Progenitor cell of endocrine pancreas (in vitro differentiated cells): ENCODE results near the gene FAM114A1. TPM values are rescaled to one million over a fixed set of nuclear protein-coding genes. Genes with fewer than 3 reads are reported as not detected.
A peak's percentile ranks its signal among the peaks of the same experiment; 100 is the strongest.

Source experiments
- DNase-seq: peaks from one replicate; pipeline ENCODE4 v3.0.0; 2021; ENCODE audit warnings: low spot score; ENCODE audit not compliant: unreplicated experiment
- H3K27ac Mint-ChIP-seq: 2 replicates; pipeline ENCODE4 v1.8.0; 2021; ENCODE audit warnings: mild to moderate bottlenecking, moderate library complexity, mixed read lengths
- H3K27me3 Mint-ChIP-seq: 2 replicates; pipeline ENCODE4 v1.8.0; 2021; ENCODE audit warnings: mixed read lengths
- H3K36me3 Mint-ChIP-seq: 2 replicates; pipeline ENCODE4 v1.8.0; 2022; ENCODE audit warnings: mixed read lengths; ENCODE audit not compliant: insufficient read depth
- H3K4me1 Mint-ChIP-seq: 2 replicates; pipeline ENCODE4 v1.8.0; 2021; ENCODE audit warnings: low read depth, mixed read lengths
- H3K4me3 Mint-ChIP-seq: 2 replicates; pipeline ENCODE4 v1.8.0; 2021; ENCODE audit warnings: low read depth, mild to moderate bottlenecking, moderate library complexity, mixed read lengths
- H3K9me3 Mint-ChIP-seq: 2 replicates; pipeline ENCODE4 v1.8.0; 2021; ENCODE audit warnings: low read depth, mixed read lengths
- CTCF ChIP-seq: fragments of 200-600 bp; sonication (generic); IDR thresholded peaks from one replicate; pipeline ENCODE4 v1.5.0; 2021; ENCODE audit warnings: antibody characterized with exemption, mild to moderate bottlenecking; ENCODE audit not compliant: unreplicated experiment
- total RNA-seq: library from RNA; stranded (reverse); gene quantifications from 2 replicates; pipeline ENCODE4 v1.2.1, GENCODE V29; 2021

The FAM114A1 gene
- total RNA-seq, 1 donor from 2014 or later = 32.6 TPM

GRCh38 chr4:38857354-38858096 is 10.1 kb upstream of the FAM114A1 start:
- Mint-ChIP-seq H3K4me1 (peaks cover 13% of the 10 kb centered on the region), H3K9me3 (no peaks in the 10 kb centered on the region), H3K27ac (no peak overlapping the region), H3K4me3 (no peak overlapping the region), H3K36me3 (no peaks in the 10 kb centered on the region), H3K27me3 (peaks cover 4% of the 10 kb centered on the region)
- DNase-seq = no peak
- no peak for TF ChIP-seq CTCF

GRCh38 chr4:38858097-38858420 is 9.5 kb upstream of the FAM114A1 start:
- no peak overlapping the region for H3K27ac Mint-ChIP-seq
- H3K27me3 Mint-ChIP-seq = peaks cover 7% of the 10 kb centered on the region
- H3K4me3 Mint-ChIP-seq = no peak overlapping the region

GRCh38 chr4:38859501-38859900 is 8.1 kb upstream of the FAM114A1 start:
- no peak overlapping the region for H3K27ac Mint-ChIP-seq
- TF ChIP-seq CTCF = no peak

More at GRCh38 chr4:38858097-38858420, 9.5 kb upstream of the FAM114A1 start:
- Mint-ChIP-seq H3K36me3 (no peaks in the 10 kb centered on the region), H3K4me1 (peaks cover 13% of the 10 kb centered on the region), H3K9me3 (no peaks in the 10 kb centered on the region)
- no peak for TF ChIP-seq CTCF
- DNase-seq = no peak

GRCh38 chr4:38860788-38861424 is 6.7 kb upstream of the FAM114A1 start:
- peak; percentile 12 for DNase-seq
- peaks cover 17% of the 10 kb centered on the region for H3K4me1 Mint-ChIP-seq
- H3K36me3 Mint-ChIP-seq = no peaks in the 10 kb centered on the region
- no peak overlapping the region for H3K27ac Mint-ChIP-seq
- TF ChIP-seq CTCF = peak; percentile 75
- H3K9me3 Mint-ChIP-seq = no peaks in the 10 kb centered on the region
- peaks cover 14% of the 10 kb centered on the region for H3K27me3 Mint-ChIP-seq
- no peak overlapping the region for H3K4me3 Mint-ChIP-seq

More at GRCh38 chr4:38859501-38859900, 8.1 kb upstream of the FAM114A1 start:
- peaks cover 14% of the 10 kb centered on the region for H3K27me3 Mint-ChIP-seq
- H3K36me3 Mint-ChIP-seq = no peaks in the 10 kb centered on the region
- peaks cover 13% of the 10 kb centered on the region for H3K4me1 Mint-ChIP-seq
- H3K4me3 Mint-ChIP-seq = no peak overlapping the region
- no peak for DNase-seq
- no peaks in the 10 kb centered on the region for H3K9me3 Mint-ChIP-seq

GRCh38 chr4:38861791-38862190 is 5.8 kb upstream of the FAM114A1 start:
- H3K27ac Mint-ChIP-seq = no peak overlapping the region

More at GRCh38 chr4:38861791-38862190, 5.8 kb upstream of the FAM114A1 start:
- DNase-seq = no peak
- H3K27me3 Mint-ChIP-seq = peaks cover 14% of the 10 kb centered on the region
- TF ChIP-seq CTCF = no peak
- H3K4me1 Mint-ChIP-seq = peaks cover 13% of the 10 kb centered on the region
- H3K4me3 Mint-ChIP-seq = no peak overlapping the region
- no peaks in the 10 kb centered on the region for H3K36me3 Mint-ChIP-seq
- H3K9me3 Mint-ChIP-seq = no peaks in the 10 kb centered on the region
